Glutamatergic neuron (in vitro differentiated cells): ENCODE results near the gene THSD4. TPM values are rescaled to one million over a fixed set of nuclear protein-coding genes. Genes with fewer than 3 reads are reported as not detected.
A peak's percentile ranks its signal among the peaks of the same experiment; 100 is the strongest.

Experiments
- DNase-seq: peaks from one replicate; pipeline ENCODE4 v3.0.0; 2022
- H3K27ac Mint-ChIP-seq: one replicate; pipeline ENCODE4 v1.8.0; 2020; ENCODE audit warnings: mild to moderate bottlenecking, mixed read lengths, inconsistent platforms; ENCODE audit not compliant: unreplicated experiment
- H3K27me3 Mint-ChIP-seq: one replicate; pipeline ENCODE4 v1.8.0; 2020; ENCODE audit warnings: mild to moderate bottlenecking, moderate library complexity, mixed read lengths, inconsistent platforms; ENCODE audit not compliant: unreplicated experiment
- H3K36me3 Mint-ChIP-seq: one replicate; pipeline ENCODE4 v1.8.0; 2020; ENCODE audit warnings: mild to moderate bottlenecking, mixed read lengths, inconsistent platforms; ENCODE audit not compliant: unreplicated experiment
- H3K4me1 Mint-ChIP-seq: one replicate; pipeline ENCODE4 v1.8.0; 2020; ENCODE audit warnings: mild to moderate bottlenecking, low read depth, mixed read lengths, inconsistent platforms; ENCODE audit not compliant: unreplicated experiment
- H3K4me3 Mint-ChIP-seq: one replicate; pipeline ENCODE4 v1.8.0; 2020; ENCODE audit warnings: mild to moderate bottlenecking, mixed read lengths, inconsistent platforms; ENCODE audit not compliant: unreplicated experiment
- H3K9me3 Mint-ChIP-seq: one replicate; pipeline ENCODE4 v1.8.0; 2020; ENCODE audit warnings: mild to moderate bottlenecking, moderate library complexity, mixed read lengths, inconsistent platforms; ENCODE audit not compliant: unreplicated experiment
- CTCF ChIP-seq: fragments of 200-600 bp; sonication (generic); IDR thresholded peaks from one replicate; pipeline ENCODE4 v1.5.0; 2021; ENCODE audit not compliant: partially characterized antibody, unreplicated experiment
- total RNA-seq: library from RNA; stranded (reverse); fragmentation: NEBNext Ultra II Directional; extraction: Animal tissue kit (Norgen Biotek cat#: 25700); gene quantifications from one replicate; pipeline ENCODE4 v1.2.1, GENCODE V29; 2021; ENCODE audit not compliant: unreplicated experiment

The THSD4 gene
- total RNA-seq, 1 donor from 2014 or later = 12.3 TPM

- peaks cover 17% of the 10 kb centered on the region for H3K9me3 Mint-ChIP-seq
- no peak overlapping the region for H3K4me3 Mint-ChIP-seq
- no peak for TF ChIP-seq CTCF
- no peaks in the 10 kb centered on the region for H3K36me3 Mint-ChIP-seq
- no peak overlapping the region for H3K27ac Mint-ChIP-seq
- no peak for DNase-seq
- H3K4me1 Mint-ChIP-seq = peaks cover 8% of the 10 kb centered on the region
- H3K27me3 Mint-ChIP-seq = peaks cover 5% of the 10 kb centered on the region
These were observed 619.6 kb downstream of the THSD4 start for GRCh38 chr15:71734709-71735384.

GRCh38 chr15:71735385-71735757 is 620.1 kb downstream of the THSD4 start:
- H3K27ac Mint-ChIP-seq = no peak overlapping the region
- H3K4me3 Mint-ChIP-seq = no peak overlapping the region
- peaks cover 5% of the 10 kb centered on the region for H3K27me3 Mint-ChIP-seq
- H3K9me3 Mint-ChIP-seq = peaks cover 17% of the 10 kb centered on the region
- peaks cover 10% of the 10 kb centered on the region for H3K4me1 Mint-ChIP-seq
- no peak for TF ChIP-seq CTCF
- no peak for DNase-seq
- H3K36me3 Mint-ChIP-seq = no peaks in the 10 kb centered on the region

- peak; percentile 37 for DNase-seq
- Mint-ChIP-seq H3K27me3 (peaks cover 5% of the 10 kb centered on the region), H3K4me1 (peaks cover 13% of the 10 kb centered on the region), H3K9me3 (peaks cover 17% of the 10 kb centered on the region), H3K27ac (no peak overlapping the region), H3K4me3 (no peak overlapping the region), H3K36me3 (no peaks in the 10 kb centered on the region)
- no peak for TF ChIP-seq CTCF
These were observed 621.1 kb downstream of the THSD4 start for GRCh38 chr15:71736286-71736947.

- peak overlapping the region; percentile 75 for H3K4me3 Mint-ChIP-seq
These were observed 622.5 kb downstream of the THSD4 start for GRCh38 chr15:71737761-71738160.

More at GRCh38 chr15:71737761-71738160, 622.5 kb downstream of the THSD4 start:
- Mint-ChIP-seq H3K9me3 (peaks cover 14% of the 10 kb centered on the region), H3K36me3 (no peaks in the 10 kb centered on the region), H3K27ac (no peak overlapping the region), H3K4me1 (peaks cover 16% of the 10 kb centered on the region), H3K27me3 (peaks cover 5% of the 10 kb centered on the region)
- TF ChIP-seq CTCF = no peak
- peak; percentile 54 for DNase-seq
